PC-3 (cell line): ENCODE measurements around the gene AGO3. TPM values are rescaled to one million over a fixed set of nuclear protein-coding genes. Genes with fewer than 3 reads are reported as not detected.

Source experiments
- ATAC-seq: fragments of 200-7000 bp; cut with Tn5 transposase; 2 replicates; pipeline ENCODE4 v1.9.1; 2020; ENCODE audit warnings: mild to moderate bottlenecking, moderate library complexity
- BruUV-seq: library from RNA; stranded (reverse); fragments of 400-500 nt; replicated peaks from 2 replicates; lab custom pipeline; 2021; lab: Mats Ljungman, UMichigan
- CTCF ChIA-PET: fragments of 300-600 bp; sonication (Branson Sonifier 250); formaldehyde crosslinking; loops from one replicate; lab custom pipeline; 2022; ENCODE audit warnings: antibody characterized with exemption; lab: Charles Lee
- POLR2A ChIA-PET: fragments of 300-600 bp; sonication (Branson Sonifier 250); formaldehyde crosslinking; loops from one replicate; lab custom pipeline; 2022; ENCODE audit warnings: antibody characterized with exemption; ENCODE audit not compliant: unreplicated experiment; lab: Charles Lee
- DNase-seq: peaks from one replicate; pipeline ENCODE4 v3.0.0-alpha.2; 2015
- H2AFZ ChIP-seq: fragments of 300-600 bp; sonication (generic); 2 replicates; pipeline ENCODE4 v1.6.0; 2016; ENCODE audit warnings: antibody characterized with exemption, low read length
- H3F3A ChIP-seq: fragments of 300-600 bp; sonication (generic); one replicate; pipeline ENCODE4 v1.6.0; 2017; ENCODE audit warnings: antibody characterized with exemption, low read length, control low read depth, mild to moderate bottlenecking; ENCODE audit not compliant: unreplicated experiment
- H3K27ac ChIP-seq: fragments of 300-600 bp; sonication (generic); 2 replicates; pipeline ENCODE4 v1.5.1; 2016; ENCODE audit warnings: mild to moderate bottlenecking, low read length
- H3K27me3 ChIP-seq: fragments of 300-600 bp; sonication (generic); 2 replicates; pipeline ENCODE4 v1.6.1; 2016; ENCODE audit warnings: low read length, mixed read lengths
- H3K36me3 ChIP-seq: fragments of 300-600 bp; sonication (generic); 2 replicates; pipeline ENCODE4 v1.6.1; 2016; ENCODE audit warnings: low read depth, mixed run types, low read length, mixed read lengths
- H3K4me1 ChIP-seq: fragments of 300-600 bp; sonication (generic); 2 replicates; pipeline ENCODE4 v1.5.1; 2016; ENCODE audit warnings: low read length; ENCODE audit not compliant: insufficient read depth
- H3K4me2 ChIP-seq: fragments of 300-600 bp; sonication (generic); 2 replicates; pipeline ENCODE4 v1.6.0; 2016; ENCODE audit warnings: low read length
- H3K4me3 ChIP-seq: fragments of 300-600 bp; sonication (generic); 2 replicates; pipeline ENCODE4 v1.5.1; 2016; ENCODE audit warnings: mild to moderate bottlenecking, low read length, mixed read lengths
- H3K79me2 ChIP-seq: fragments of 300-600 bp; sonication (generic); 2 replicates; pipeline ENCODE4 v1.6.1; 2017; ENCODE audit warnings: low read length, mixed read lengths
- H3K9ac ChIP-seq: fragments of 300-600 bp; sonication (generic); 2 replicates; pipeline ENCODE4 v1.6.0; 2016; ENCODE audit warnings: mild to moderate bottlenecking, low read length
- H3K9me2 ChIP-seq: fragments of 300-600 bp; sonication (generic); replicated peaks from 2 replicates; pipeline ENCODE4 v1.6.1; 2016; ENCODE audit warnings: mixed run types, low read length, mixed read lengths
- H3K9me3 ChIP-seq: fragments of 300-600 bp; sonication (generic); 2 replicates; pipeline ENCODE4 v1.6.1; 2016; ENCODE audit warnings: low read length, mixed read lengths
- H4K20me1 ChIP-seq: fragments of 300-600 bp; sonication (generic); 2 replicates; pipeline ENCODE4 v1.6.1; 2016; ENCODE audit warnings: low read length, mixed read lengths
- CTCF ChIP-seq: fragments of 300-600 bp; sonication (generic); conservative IDR thresholded peaks from 2 replicates; pipeline ENCODE4 v1.5.1; 2017; ENCODE audit warnings: antibody characterized with exemption, low read depth, mild to moderate bottlenecking, low read length
- EZH2 ChIP-seq: fragments of 300-600 bp; sonication (generic); IDR thresholded peaks from one replicate; pipeline ENCODE4 v1.6.1; 2017; ENCODE audit warnings: antibody characterized with exemption, mild to moderate bottlenecking, low read length; ENCODE audit not compliant: unreplicated experiment
- EZH2phosphoT487 ChIP-seq: fragments of 300-600 bp; sonication (generic); IDR thresholded peaks from 2 replicates; pipeline ENCODE4 v1.6.1; 2018; ENCODE audit warnings: mild to moderate bottlenecking, antibody characterized with exemption, low read length, borderline replicate concordance
- intact Hi-C: fragments of 100-400 bp; cut with micrococcal nuclease; formaldehyde crosslinking; loops from 2 replicates; pipeline ENCODE4 v1.9.0; 2023
- total RNA-seq: library from RNA; depleted of rRNA; stranded (reverse); fragments of >200 nt; gene quantifications from 2 replicates; pipeline ENCODE4 v1.2.3, GENCODE V29; 2014

AGO3 gene
- total RNA-seq, 1 experiment from 2014 or later = 17.7 TPM

GRCh38 chr1:36085126-36085525 lies 154.2 kb downstream of the AGO3 start:
- POLR2A ChIA-PET = no interaction called here
- BruUV-seq = no TSS peak
- CTCF ChIA-PET = no interaction called here
- no peaks in the 10 kb centered on the region for H3K9me3 ChIP-seq
- no peaks in the 10 kb centered on the region for H3K9me2 ChIP-seq
- H3F3A ChIP-seq = no peaks in the 10 kb centered on the region
- TF ChIP-seq EZH2phosphoT487 (no peak), CTCF (no peak), EZH2 (no peak)
- H3K79me2 ChIP-seq = peaks cover 14% of the 10 kb centered on the region
- H3K4me2 ChIP-seq = no peak overlapping the region
- DNase-seq (no peak), ATAC-seq (no peak)
- H4K20me1 ChIP-seq = no peaks in the 10 kb centered on the region
- no peak overlapping the region for H3K27ac ChIP-seq
- intact Hi-C loops = loop anchor here (5.0 to 10.0 kb wide), 2 partner anchors 150 to 228 kb away; partner anchors contain the start of gene AGO3
- H3K36me3 ChIP-seq = no peaks in the 10 kb centered on the region
- no peaks in the 10 kb centered on the region for H3K27me3 ChIP-seq
- no peak overlapping the region for H3K4me3 ChIP-seq
- no peak overlapping the region for H2AFZ ChIP-seq
- peaks cover 10% of the 10 kb centered on the region; the same call in 1 of the 2 replicates for H3K4me1 ChIP-seq
- H3K9ac ChIP-seq = no peak overlapping the region

- POLR2A ChIA-PET = no interaction called here
Measured at GRCh38 chr1:36085686-36086526, 155.0 kb downstream of the AGO3 start.

More at GRCh38 chr1:36085686-36086526, 155.0 kb downstream of the AGO3 start:
- Histone ChIP-seq H3K4me1 (peaks cover 13% of the 10 kb centered on the region; the same call in 1 of the 2 replicates), H3K36me3 (no peaks in the 10 kb centered on the region), H2AFZ (no peak overlapping the region), H3K9me2 (no peaks in the 10 kb centered on the region), H3K9me3 (no peaks in the 10 kb centered on the region), H3K79me2 (peaks cover 22% of the 10 kb centered on the region), H3K9ac (no peak overlapping the region), H3K27ac (no peak overlapping the region), H3K4me2 (no peak overlapping the region), H3K4me3 (no peak overlapping the region), H3F3A (no peaks in the 10 kb centered on the region), H3K27me3 (no peaks in the 10 kb centered on the region), H4K20me1 (no peaks in the 10 kb centered on the region)
- DNase-seq (no peak), ATAC-seq (no peak)
- BruUV-seq = no TSS peak
- intact Hi-C loops = loop anchor here (5.0 to 10.0 kb wide), 2 partner anchors 151 to 229 kb away; partner anchors contain the start of gene AGO3
- CTCF ChIA-PET = no interaction called here
- TF ChIP-seq EZH2phosphoT487 (no peak), EZH2 (no peak), CTCF (no peak)
